ENCODE measurements around the gene CDH12.
"Not testable (repeated sequence)": the region's sequence is repeated elsewhere in the genome, so short reads cannot be mapped to it uniquely, and the experiment has no call there.

The CDH12 gene

GRCh38 chr5:22649074-22649473, 204.1 kb downstream of the CDH12 start:
- DNase-seq (ENCODE audit: low spot score) = no peak

GRCh38 chr5:22644859-22645258, 208.3 kb downstream of the CDH12 start:
- no peak for DNase-seq (ENCODE audit: low spot score)

- DNase-seq (ENCODE audit: low spot score) = no peak
These were observed 209.8 kb downstream of the CDH12 start for GRCh38 chr5:22643356-22643755.

GRCh38 chr5:22631683-22632082, 221.5 kb downstream of the CDH12 start:
- no peak for DNase-seq (ENCODE audit: low spot score)

- DNase-seq (ENCODE audit: low spot score) = no peak
These were observed 226.1 kb downstream of the CDH12 start for GRCh38 chr5:22627029-22627428.

GRCh38 chr5:22625451-22625850, 227.7 kb downstream of the CDH12 start:
- DNase-seq (ENCODE audit: low spot score) = no peak

GRCh38 chr5:22621084-22621483, 232.1 kb downstream of the CDH12 start:
- DNase-seq (ENCODE audit: low spot score) = no peak

- DNase-seq (ENCODE audit: low spot score) = no peak
These were observed 237.2 kb downstream of the CDH12 start for GRCh38 chr5:22615964-22616363.

- DNase-seq (ENCODE audit: low spot score) = no peak
These were observed 238.6 kb downstream of the CDH12 start for GRCh38 chr5:22614486-22615094.

GRCh38 chr5:22612928-22613327, 240.2 kb downstream of the CDH12 start:
- no peak for DNase-seq (ENCODE audit: low spot score)

GRCh38 chr5:22611327-22611726, 241.8 kb downstream of the CDH12 start:
- DNase-seq (ENCODE audit: low spot score) = no peak

- not testable (repeated sequence) for DNase-seq (ENCODE audit: low spot score)
These were observed 245.6 kb downstream of the CDH12 start for GRCh38 chr5:22607498-22607897.

- DNase-seq (ENCODE audit: low spot score) = no peak
These were observed 247.7 kb downstream of the CDH12 start for GRCh38 chr5:22605473-22605872.

- no peak for DNase-seq (ENCODE audit: low spot score)
These were observed 248.4 kb downstream of the CDH12 start for GRCh38 chr5:22604711-22605110.

GRCh38 chr5:22598796-22599195, 254.3 kb downstream of the CDH12 start:
- DNase-seq (ENCODE audit: low spot score) = no peak

- DNase-seq (ENCODE audit: low spot score) = no peak
These were observed 256.7 kb downstream of the CDH12 start for GRCh38 chr5:22596404-22596970.

GRCh38 chr5:22594491-22594890, 258.7 kb downstream of the CDH12 start:
- DNase-seq (ENCODE audit: low spot score) = no peak

- DNase-seq (ENCODE audit: low spot score) = no peak
These were observed 259.6 kb downstream of the CDH12 start for GRCh38 chr5:22593592-22593991.

- no peak for DNase-seq (ENCODE audit: low spot score)
These were observed 261.7 kb downstream of the CDH12 start for GRCh38 chr5:22591461-22591860.

- DNase-seq (ENCODE audit: low spot score) = no peak
These were observed 262.4 kb downstream of the CDH12 start for GRCh38 chr5:22590677-22591268.

- no peak for DNase-seq (ENCODE audit: low spot score)
These were observed 275.4 kb downstream of the CDH12 start for GRCh38 chr5:22577711-22578110.

GRCh38 chr5:22577006-22577405, 276.1 kb downstream of the CDH12 start:
- no peak for DNase-seq (ENCODE audit: low spot score)

- DNase-seq (ENCODE audit: low spot score) = no peak
These were observed 280.2 kb downstream of the CDH12 start for GRCh38 chr5:22572941-22573340.

GRCh38 chr5:22567983-22568382, 285.2 kb downstream of the CDH12 start:
- DNase-seq (ENCODE audit: low spot score) = no peak

Measured in LoVo (cell line).